Stimulated activated CD4-positive, alpha-beta T cell treated with anti-CD3 and anti-CD28 coated beads, Interleukin-4, amount 100 ng/mL, for 1 hour (primary cell): ENCODE results near the gene RNASEH2A.

Source experiments
- DNase-seq: peaks from one replicate; pipeline ENCODE4 v3.0.0-alpha.2; 2020

RNASEH2A gene

DNA sequence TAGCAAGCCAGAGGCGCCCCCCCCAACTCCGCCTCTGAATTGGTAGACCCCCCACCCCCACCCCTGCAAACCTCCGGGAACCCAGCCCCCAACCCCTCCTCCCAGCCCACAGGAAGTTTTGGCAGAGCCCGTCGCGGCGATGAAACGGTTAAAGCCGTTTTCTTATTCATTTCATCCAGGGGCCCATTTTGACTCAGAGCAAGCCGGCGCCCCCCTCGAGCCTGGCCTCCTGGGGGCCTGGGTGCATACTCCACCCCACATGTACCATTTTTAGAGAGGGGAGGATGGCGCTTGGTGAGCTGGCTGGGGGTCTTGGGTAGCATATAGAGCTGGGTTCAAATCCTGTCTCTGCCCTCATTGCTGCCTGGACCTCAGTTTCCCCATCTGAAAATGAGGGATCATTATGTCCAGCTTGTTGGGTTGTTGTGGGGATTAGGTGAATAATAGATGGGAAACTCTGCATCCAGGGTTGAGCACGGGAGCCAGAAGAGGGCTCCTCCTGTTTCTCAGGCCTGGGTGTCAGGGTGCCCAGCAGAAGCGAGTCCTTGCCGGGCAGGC is 23.0 kb upstream of the RNASEH2A start:
- DNase-seq = peak; percentile 65

- DNase-seq = no peak
Observed at GRCh38 chr19:12783849-12784393, 22.5 kb upstream of the RNASEH2A start.

DNA sequence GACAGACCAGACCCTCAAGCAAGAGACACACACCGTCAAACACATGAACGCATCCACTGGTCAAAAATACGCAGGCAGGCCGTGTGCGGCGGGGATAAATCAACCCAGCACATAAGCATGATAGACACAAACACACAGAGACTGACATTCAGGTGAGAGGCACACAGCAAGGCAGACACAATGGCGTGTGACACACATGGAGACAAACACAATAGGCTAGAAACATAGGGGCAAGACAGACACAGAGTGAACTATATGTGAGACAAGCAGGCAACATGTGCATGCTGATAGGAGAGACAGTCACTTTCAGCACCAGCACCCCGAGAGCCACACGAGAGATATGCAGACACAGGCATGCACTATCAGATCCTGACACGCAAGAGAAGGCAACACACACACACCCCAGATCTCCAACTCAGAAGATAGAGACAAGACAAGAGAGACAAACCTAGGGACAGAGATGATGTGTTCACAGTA is 22.0 kb upstream of the RNASEH2A start:
- no peak for DNase-seq

DNA sequence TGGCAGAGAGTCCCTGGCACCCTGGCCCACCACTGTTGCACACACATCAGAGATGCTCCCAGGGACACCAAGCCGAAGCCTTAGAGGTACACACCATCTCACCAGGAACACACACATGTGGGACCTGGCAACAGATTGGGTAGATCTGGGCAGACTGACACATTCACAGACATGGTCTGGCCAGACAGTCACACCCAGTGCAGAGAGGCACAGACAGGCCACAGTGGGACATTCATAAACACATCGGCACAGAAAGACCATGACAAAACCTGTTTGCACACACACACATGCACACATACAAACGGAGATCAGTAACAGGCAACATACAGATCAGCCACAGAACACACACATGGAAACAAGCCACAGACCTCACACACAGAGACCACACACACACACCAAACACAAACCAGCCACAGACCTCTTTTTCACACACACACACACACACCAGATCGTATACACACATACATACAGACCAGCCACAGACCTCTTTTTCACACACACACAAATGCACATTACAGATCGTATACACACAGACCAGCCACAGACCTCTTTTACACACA is 21.4 kb upstream of the RNASEH2A start:
- no peak for DNase-seq

GRCh38 chr19:12785431-12786031 is 20.9 kb upstream of the RNASEH2A start:
- no peak for DNase-seq

GRCh38 chr19:12786141-12786870 is 20.1 kb upstream of the RNASEH2A start:
- DNase-seq = no peak

DNA sequence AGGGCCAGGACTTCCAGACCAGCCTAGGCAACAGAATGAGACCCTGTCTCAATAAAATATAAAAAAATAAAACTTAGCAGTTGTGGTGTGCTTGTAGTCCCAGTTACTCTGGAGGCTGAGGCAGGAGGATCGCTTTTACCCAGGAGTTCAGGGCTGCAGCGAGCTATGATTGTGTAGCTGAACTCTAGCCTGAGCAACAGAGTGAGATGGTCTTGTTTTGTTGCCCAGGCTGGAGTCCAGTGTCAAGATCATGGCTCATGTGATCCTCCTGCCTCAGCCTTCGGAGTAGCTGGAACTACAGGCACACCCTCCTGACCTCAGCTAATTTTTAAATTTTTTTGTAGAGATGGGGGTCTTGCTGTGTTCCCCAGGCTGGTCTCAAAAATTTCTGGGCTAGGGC is 19.4 kb upstream of the RNASEH2A start:
- no peak for DNase-seq

DNA sequence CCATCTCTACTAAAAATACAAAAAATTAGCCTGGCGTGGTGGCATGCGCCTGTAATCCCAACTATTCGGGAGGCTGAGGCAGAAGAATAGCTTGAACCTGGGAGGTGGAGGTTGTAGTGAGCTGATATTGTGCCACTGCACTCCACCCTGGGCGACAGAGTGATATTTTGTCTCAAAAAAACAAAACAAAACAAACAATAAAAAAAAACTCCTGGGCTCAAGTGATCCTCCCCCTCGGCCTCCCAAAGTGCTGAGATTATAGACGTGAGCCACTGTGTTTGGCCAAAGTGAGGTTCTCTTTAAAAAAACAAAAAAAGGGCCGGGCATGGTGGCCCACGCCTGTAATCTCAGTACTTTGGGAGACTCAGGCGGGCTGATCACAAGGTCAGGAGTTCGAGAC is 18.9 kb upstream of the RNASEH2A start:
- DNase-seq = no peak

DNA sequence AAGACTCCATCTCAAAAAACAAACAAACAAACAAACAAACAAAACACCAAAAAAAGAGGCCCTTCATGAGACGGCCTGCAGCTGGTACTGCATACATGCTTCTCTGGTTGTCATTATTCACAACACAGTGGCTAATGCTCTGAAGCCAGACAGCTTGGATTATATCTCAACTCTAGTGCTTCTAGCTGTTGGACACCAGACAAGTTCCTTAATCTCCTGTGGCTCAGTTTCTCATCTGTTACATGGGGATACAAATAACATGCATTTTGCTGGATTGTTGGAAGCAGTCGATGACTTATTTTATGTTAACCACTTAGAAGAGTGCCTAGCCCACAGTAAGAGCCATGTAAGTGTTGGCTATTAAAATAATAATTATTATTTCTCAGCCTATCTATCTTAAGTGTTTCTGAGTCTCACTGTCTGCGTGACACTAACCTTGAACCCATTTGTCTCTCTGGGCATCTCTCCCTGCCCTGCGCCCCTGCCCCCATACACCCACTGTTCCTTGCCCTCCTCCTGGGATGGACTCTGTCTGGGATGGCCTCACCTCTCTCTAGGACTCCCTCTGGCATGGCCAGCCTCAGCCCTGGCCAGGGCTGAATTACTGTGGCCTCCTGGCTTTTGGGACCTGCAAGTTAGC is 18.2 kb upstream of the RNASEH2A start:
- DNase-seq = no peak

GRCh38 chr19:12788682-12789097 is 17.7 kb upstream of the RNASEH2A start:
- DNase-seq = peak; percentile 52

DNA sequence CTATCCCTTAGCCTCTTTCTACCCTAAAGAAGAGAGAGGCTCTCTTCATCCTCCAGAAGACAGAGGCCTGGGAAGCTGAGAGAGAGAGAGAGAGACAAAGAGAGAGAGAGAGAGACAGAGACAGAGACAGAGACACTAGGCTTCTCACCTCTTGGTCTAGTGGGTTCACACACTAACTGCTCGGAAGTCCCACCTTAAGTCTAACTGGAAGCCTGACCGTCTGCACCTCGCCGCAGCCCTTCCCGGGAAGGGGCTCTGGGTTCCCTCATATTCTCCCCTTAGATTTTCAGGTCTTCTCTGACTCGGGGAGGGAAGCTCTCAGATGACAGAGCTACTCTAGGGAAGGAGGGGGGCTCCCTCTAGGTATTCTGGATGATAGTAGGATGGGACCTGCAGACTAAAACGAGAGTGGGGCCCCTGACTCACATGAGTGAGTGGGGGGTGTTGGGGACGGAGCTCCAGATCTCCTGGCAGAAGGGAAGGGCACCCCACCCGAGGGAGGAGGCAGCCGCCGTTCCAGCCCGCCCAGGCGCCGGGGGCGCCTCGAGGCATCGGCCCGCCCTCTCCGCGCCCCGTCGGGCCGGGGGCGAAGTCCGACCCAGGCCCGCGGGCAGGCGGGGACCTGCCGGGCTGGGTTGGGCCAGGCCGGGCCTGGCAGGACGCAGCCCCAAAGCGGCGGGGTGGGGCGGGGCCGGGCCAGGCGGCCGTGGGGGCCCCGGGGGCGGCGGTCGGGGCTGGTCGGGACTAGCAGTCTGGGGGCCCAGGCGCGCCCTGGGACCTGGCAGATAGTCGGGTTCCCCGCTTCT is 17.1 kb upstream of the RNASEH2A start:
- DNase-seq = no peak

- peak; percentile 84 for DNase-seq
Observed at GRCh38 chr19:12789904-12790619, 16.3 kb upstream of the RNASEH2A start.

DNA sequence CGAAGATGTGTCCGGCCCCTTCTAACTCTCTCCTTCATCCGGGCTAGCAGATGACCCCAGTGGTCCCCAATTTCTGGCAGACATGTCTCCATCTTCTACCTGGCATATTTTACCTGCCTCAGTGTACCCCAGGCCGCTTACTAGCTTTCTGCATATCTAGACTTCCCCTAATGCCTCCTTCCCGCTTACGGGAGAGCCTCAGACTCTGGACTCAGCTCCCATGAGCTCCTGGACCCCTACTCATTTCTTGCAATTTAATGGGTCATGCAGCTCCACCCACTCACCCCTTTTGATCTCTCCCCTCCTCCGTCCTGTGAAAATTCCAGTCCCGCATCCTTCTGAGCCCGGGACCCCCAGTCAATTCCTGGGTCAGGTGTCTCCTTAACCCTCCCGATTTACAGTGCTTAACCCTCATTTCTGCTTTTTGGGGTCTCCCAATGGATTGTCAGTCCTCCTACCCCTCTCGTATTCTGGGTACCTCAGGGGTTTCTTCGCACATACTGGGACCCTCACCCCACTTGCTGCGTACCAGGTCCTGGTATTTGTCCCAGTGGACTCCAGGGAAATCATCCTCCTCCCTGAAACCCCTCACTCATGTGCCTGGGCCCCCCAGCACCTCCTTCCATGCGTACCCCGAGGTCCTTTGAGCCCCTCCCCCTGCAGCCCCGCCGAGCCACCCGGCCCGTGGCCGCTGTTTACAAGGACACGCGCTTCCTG is 15.6 kb upstream of the RNASEH2A start:
- DNase-seq = no peak

GRCh38 chr19:12791345-12792050 is 14.9 kb upstream of the RNASEH2A start, which contains the start of gene JUNB:
Gene JUNB, plus strand, starts transcription at chr19:12791486. Its CDS starts 286 bp downstream, at chr19:12791772.
- DNase-seq = peak; percentile 96

DNA sequence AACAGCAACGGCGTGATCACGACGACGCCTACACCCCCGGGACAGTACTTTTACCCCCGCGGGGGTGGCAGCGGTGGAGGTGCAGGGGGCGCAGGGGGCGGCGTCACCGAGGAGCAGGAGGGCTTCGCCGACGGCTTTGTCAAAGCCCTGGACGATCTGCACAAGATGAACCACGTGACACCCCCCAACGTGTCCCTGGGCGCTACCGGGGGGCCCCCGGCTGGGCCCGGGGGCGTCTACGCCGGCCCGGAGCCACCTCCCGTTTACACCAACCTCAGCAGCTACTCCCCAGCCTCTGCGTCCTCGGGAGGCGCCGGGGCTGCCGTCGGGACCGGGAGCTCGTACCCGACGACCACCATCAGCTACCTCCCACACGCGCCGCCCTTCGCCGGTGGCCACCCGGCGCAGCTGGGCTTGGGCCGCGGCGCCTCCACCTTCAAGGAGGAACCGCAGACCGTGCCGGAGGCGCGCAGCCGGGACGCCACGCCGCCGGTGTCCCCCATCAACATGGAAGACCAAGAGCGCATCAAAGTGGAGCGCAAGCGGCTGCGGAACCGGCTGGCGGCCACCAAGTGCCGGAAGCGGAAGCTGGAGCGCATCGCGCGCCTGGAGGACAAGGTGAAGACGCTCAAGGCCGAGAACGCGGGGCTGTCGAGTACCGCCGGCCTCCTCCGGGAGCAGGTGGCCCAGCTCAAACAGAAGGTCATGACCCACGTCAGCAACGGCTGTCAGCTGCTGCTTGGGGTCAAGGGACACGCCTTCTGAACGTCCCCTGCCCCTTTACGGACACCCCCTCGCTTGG is 14.1 kb upstream of the RNASEH2A start:
- peak; percentile 74 for DNase-seq

DNA sequence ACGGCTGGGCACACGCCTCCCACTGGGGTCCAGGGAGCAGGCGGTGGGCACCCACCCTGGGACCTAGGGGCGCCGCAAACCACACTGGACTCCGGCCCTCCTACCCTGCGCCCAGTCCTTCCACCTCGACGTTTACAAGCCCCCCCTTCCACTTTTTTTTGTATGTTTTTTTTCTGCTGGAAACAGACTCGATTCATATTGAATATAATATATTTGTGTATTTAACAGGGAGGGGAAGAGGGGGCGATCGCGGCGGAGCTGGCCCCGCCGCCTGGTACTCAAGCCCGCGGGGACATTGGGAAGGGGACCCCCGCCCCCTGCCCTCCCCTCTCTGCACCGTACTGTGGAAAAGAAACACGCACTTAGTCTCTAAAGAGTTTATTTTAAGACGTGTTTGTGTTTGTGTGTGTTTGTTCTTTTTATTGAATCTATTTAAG is 13.5 kb upstream of the RNASEH2A start:
- no peak for DNase-seq

DNA sequence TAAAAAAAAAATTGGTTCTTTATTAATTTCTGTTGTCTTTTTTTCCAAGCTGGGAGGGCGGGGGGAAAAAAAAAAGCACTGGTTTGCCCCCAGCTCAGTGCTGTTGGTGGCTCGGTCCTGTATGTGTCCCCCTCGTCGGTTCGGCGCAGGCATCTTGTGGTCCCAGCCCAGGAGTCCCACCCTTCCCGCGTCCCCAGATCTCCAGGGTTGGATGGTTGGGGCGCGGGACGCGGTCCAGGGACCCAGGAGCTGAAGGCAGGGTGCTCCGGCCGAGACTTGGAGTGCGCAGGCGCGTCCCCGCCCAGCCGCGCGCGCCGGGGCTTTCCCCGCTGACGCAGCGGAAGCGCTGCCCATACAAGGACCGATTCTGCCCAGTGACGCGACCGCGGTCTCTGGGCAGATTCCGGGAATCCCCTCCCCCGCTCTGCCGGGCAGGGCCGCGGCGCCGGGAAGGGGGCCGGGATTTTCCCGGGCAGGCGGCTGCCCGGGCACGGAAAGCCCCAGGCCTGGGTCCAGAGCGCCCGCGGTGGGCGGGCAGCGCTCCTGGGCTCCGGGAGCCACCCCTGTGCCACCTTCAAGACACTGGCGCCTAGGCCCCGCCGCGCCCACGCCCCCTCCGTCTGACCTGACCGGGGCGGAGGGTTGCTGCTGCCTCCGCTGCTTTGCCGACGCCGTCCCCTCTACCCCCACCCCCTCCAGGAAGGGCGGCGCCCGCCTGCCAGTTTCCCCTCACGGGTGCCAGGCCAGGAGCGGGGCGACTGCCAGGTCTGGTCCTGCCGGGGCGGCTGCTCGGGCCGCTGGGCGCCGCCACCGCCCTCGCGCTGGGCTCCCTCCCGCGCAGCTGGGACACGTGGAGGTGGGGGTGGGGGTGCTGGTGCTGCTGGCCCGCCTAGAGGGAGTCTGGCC is 12.8 kb upstream of the RNASEH2A start:
- DNase-seq = peak; percentile 95
